HG02885 (cell line): ENCODE results near the gene FRMPD2.
"Not testable (repeated sequence)": the region's sequence is repeated elsewhere in the genome, so short reads cannot be mapped to it uniquely, and the experiment has no call there.

Experiments
- ATAC-seq: cut with Tn5 transposase; IDR thresholded peaks from one replicate; pipeline ENCODE4 v1.9.1; 2021; ENCODE audit warnings: mild to moderate bottlenecking; ENCODE audit not compliant: unreplicated experiment, poor library complexity

The FRMPD2 gene

GRCh38 chr10:48253970-48254657, 20.4 kb downstream of the FRMPD2 start:
- no peak for ATAC-seq

GRCh38 chr10:48252354-48252650, 22.2 kb downstream of the FRMPD2 start:
- ATAC-seq: no peak

- no peak for ATAC-seq
Measured at GRCh38 chr10:48251525-48252353, 22.8 kb downstream of the FRMPD2 start.

DNA sequence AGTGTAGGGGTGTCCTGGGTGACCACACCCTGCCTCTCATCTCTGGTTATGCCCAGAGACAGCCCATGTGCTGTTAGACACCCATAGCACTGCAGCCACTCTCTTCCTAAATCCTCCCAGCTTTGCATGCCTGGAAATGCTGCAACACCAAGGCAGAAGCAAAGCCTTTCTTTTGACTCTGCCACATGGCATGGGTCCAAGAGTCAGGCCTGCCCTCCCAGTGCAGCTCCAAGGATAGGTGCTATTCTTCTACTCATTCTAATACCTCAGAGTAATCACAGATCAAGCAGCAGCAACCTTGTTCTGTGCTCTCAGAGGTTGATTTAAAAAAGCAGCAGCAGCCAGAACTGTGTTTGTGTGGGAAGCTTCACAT, 23.4 kb downstream of the FRMPD2 start:
- no peak for ATAC-seq

DNA sequence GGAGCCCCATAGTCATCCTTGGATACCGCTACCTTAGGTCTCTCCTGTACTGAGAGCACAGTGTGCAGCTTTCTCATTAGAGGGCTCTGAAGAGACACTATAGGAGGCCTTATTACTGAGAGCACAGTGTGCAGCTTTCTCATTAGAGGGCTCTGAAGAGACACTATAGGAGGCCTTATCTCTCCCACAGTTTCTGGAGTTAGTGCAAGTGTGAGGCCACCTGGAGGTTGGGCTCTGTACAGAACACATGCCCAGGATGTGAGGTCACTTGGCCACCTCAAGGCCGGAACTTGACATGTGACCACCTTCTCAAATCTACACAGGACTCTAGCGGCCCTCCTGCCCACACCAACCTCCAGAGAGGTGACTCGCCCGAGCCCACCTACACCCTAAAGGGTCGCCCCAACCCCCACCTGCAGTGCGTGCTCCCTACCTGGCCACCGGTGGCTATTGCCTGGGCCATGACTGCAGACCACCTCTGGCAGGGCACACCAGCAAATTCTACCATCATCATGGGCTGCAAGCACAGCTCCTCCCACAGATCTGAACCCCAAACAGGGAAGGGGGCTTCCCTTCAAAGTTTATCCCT, 24.6 kb downstream of the FRMPD2 start:
- ATAC-seq: no peak

DNA sequence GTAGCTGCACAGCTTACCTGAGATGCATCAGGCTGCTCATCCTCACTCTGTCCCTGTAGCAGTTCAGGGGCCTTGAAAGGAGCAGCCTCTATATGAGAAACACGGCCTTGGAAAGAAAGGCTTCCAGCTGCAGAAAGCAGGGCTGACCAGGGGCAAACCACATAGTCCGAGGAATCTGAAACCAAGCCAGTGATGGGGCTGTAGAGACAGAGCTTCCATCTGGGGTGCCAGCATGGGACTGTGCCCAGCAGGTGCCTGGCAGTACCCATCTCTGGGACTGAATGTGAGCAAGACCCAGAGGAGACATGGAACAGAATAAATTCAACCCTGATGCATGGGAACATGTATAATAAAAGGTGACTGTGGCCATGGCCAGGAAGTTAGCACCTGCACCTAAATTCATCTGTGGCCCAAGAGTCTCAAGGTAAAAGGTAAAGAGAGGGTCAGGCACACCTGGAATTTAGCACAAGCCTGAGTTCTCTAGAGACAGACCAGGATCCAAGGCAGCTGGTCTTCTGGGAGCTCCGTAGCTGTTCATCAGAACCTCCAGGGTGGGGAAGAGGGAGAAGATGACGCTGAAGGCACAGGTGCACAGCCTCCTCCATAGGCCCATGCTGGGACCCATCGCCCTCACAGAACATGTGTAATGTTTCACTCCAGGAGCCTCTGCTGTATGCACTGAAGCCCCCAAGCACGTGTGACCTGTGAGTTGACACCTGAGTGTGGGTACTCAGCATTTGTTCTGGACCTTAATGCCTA, 25.3 kb downstream of the FRMPD2 start:
- ATAC-seq: no peak

- ATAC-seq: no peak
Measured at GRCh38 chr10:48248462-48248861, 26.0 kb downstream of the FRMPD2 start.

DNA sequence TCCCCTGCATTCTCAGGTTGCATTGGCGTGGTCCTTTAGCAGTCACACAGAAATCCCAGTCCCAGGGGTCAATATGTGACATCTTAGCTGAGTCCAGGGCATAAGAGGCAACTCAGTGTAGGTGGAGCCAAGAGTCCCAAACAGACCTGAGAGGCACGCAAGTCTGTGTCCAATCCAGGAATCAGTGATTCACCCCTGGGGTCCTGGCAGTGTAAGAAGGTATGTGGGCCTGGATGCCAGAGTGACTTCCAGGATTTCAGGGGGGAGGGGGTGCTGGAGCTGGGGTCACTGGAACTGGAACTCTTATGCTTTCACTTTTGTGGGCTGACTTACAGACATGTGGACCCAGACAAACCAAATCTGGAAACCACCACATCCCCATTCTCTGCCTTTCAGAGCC, 26.8 kb downstream of the FRMPD2 start:
- no peak for ATAC-seq

- no peak for ATAC-seq
Measured at GRCh38 chr10:48246501-48246900, 28.0 kb downstream of the FRMPD2 start.

DNA sequence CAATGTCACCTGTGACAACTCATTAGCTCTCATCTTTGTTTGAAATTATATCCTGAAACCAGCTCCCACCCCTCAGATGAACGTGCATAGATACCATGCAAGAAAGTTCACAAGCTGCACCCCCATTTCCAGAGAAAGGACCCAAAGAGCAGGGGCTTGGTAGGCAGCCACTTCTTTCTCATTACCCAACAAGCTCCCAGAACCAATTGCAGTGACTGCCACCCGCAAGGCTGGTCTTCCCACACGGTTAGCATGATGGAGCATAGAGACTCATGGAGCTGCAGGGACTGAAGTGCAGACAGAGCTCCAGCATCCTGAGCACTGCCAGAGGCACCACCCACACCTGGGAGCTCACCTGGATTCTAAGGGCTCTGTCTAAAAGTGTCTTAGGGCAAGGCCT, 28.5 kb downstream of the FRMPD2 start:
- ATAC-seq: no peak

DNA sequence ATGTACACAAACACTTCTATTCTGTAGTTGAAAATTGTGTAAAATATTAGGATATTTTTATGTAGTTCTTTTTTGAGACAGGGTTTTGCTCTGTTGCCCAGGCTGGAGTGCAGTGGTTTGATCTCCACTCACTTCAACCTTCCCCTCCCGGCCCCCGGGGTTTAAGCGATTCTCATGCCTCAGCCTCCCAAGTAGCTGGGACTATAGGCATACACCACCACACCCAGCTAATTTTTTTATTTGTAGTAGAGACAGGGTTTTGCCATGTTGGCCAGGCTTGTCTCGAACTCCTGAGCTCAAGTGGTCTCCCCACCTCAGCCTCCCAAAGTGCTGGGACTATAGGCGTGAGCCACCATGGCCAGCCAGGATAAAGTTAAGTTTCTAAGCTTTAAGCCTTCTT, 30.6 kb downstream of the FRMPD2 start:
- ATAC-seq: not testable (repeated sequence)

GRCh38 chr10:48243487-48243886, 31.0 kb downstream of the FRMPD2 start:
- no peak for ATAC-seq

DNA sequence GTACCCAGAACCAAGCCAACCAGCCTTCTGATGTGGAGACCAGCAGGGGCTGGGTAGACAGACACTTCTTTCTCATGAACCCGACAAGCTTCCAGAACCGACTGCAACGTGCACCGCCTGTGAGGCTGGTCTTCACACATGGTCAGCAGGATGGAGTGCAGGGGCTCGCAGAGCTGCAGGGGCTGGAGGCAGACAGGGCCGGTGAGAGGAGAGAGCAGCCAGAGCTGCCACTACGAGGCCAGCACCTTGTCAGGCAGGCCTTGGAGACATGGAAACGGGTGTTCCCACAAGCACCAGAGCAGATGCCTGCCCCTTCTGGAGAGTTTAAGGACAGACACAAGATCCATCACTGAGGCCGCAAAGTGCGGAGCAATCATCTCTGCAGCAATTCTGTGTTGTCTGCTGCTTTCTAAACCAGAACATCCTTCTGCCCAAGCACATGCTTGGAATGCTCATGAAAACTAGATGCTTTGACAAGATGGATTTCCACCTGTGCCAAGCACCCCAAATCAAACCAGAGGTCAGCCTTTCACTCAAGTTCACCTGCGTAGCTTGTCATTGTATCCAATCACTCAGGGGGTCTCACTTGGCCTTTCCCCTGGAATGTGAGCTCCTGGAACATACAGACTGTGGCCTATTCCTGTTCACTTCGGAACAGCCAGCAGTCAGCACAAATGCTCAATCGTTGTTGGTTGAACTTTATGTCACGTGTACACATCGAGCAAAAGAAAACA, 32.2 kb downstream of the FRMPD2 start:
- ATAC-seq: no peak

GRCh38 chr10:48241332-48241731, 33.2 kb downstream of the FRMPD2 start:
- no peak for ATAC-seq

GRCh38 chr10:48240196-48240595, 34.3 kb downstream of the FRMPD2 start:
- ATAC-seq: no peak

- no peak for ATAC-seq
Measured at GRCh38 chr10:48239618-48240017, 34.9 kb downstream of the FRMPD2 start.

DNA sequence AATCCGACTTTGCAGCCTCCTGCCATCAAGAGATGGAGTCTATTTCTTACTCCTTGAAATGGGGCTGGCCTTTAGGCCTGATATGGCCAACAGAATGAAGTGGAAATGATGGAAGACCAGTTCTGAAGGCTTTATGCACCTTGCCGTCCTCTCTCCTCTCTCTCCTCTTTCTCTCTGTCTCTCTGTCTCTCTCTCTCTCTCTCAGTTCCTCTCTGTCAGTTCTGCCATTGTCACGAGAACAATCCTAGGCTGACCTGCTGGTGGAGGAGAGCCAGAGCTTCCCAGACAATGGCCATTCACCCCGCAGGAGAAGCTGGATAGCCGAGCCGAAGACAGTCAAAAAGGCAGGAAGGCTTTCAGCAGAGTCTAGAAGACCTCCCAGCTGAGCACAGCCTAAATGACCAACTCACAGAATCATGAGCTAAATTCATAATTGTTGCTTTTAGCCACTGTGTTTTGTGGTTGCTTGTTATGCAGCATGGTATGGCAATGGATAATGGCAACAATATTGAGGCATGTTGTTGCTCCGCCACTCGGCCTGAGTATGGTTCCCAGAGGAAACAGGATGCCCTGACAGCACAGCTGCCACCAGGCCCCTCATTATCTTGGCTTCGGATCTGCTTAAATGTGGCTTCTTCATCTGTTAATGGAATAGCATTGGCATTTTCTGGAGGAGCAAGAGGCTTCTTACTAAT, 35.5 kb downstream of the FRMPD2 start:
- ATAC-seq: no peak

DNA sequence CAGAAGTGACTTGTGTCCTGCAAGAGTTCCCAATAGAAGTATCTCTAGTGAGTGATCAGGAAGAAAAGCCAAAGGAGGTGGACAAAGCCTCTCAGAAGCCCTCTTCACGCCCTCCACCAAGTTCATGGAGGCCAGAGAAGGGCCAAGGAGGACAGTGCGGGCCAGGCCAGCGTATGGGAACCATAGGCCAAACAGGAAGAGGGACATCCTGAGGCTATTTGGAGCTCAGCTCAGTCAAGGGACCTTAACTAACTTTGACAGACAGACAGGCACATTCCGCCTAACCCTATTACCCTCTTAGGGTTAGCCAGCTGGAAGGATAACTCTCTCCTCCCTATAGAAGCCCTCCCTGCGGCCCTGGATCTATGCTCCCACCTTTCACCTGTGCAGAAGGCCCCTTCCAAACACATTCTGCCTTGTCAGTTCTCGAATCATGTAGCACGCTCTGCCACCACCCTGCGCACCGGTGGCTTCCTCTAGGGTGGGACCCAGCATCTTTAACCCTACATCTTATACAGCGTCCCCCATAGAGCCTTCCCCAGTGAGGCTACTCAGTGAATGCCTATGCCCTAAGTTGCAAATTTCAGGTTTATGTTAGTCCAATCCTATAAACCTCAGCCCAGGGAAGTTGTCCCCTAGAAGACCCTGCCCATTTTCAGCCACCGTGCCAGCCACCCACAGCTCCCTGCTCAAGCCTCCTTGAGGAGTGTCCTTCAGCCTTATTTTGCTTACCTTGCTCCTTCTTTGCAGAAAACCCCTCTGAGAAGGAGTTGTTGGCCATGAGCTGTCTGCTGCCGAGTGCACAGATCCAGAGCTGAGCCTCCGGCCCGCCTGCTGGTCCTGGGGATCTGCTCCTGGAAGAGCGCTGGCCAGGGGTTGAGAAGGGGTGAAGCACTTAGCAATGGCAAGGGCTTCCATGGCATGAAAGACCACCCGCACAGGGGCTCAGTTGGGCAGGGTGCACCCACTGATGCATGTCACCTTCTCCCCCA, 36.9 kb downstream of the FRMPD2 start:
- ATAC-seq: no peak

DNA sequence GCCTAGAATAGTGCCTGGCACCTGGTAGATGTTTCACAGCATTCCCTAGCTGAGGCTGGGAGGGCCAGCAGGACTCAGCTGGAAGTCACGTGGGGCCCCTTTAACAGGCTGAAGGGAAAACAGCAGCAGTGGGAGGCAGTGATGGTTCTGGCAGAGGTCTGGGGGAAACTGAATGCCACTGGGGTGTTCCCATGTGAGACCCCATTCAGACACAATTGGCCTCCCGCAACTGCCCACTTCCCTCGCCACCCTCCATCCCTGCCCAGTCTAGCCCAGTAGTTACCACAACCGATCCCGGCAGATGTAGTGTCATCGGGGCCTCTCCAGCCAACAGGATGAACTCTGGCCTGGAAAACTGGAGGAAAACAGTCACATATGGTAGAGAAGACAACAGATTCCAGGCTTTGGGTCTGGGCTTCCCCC, 38.3 kb downstream of the FRMPD2 start:
- ATAC-seq: no peak
